GM23338 (cell line): Measurements from ENCODE around the gene SBK1. TPM values are rescaled to one million over a fixed set of nuclear protein-coding genes. Genes with fewer than 3 reads are reported as not detected.

Experiments
- ATAC-seq: fragments of 200-7000 bp; cut with Tn5 transposase; 3 replicates; pipeline ENCODE4 v1.9.1; 2020
- DNase-seq: peaks from one replicate; pipeline ENCODE4 v3.0.0-alpha.2; 2015; ENCODE audit warnings: low spot score
- H2AFZ ChIP-seq: fragments of 200-600 bp; sonication (generic); 2 replicates; pipeline ENCODE4 v1.8.0; 2016; ENCODE audit warnings: antibody characterized with exemption, mild to moderate bottlenecking, moderate library complexity
- H3F3A ChIP-seq: fragments of 200-600 bp; sonication (generic); replicated peaks from 2 replicates; pipeline ENCODE4 v1.8.0; 2017; ENCODE audit warnings: antibody characterized with exemption, mixed run types, low read depth
- H3K27ac ChIP-seq: fragments of 200-600 bp; sonication (generic); 2 replicates; pipeline ENCODE4 v1.6.1; 2016; ENCODE audit warnings: low read depth
- H3K27me3 ChIP-seq: fragments of 200-600 bp; sonication (generic); 2 replicates; pipeline ENCODE4 v1.8.0; 2016; ENCODE audit warnings: mild to moderate bottlenecking, mixed run types, moderate library complexity; ENCODE audit not compliant: insufficient read depth
- H3K36me3 ChIP-seq: fragments of 200-600 bp; sonication (generic); 2 replicates; pipeline ENCODE4 v1.8.0; 2016; ENCODE audit warnings: mild to moderate bottlenecking; ENCODE audit not compliant: insufficient read depth
- H3K4me1 ChIP-seq: fragments of 200-600 bp; sonication (generic); 2 replicates; pipeline ENCODE4 v1.8.0; 2016; ENCODE audit warnings: mild to moderate bottlenecking, moderate library complexity; ENCODE audit not compliant: insufficient read depth
- H3K4me2 ChIP-seq: fragments of 200-600 bp; sonication (generic); 2 replicates; pipeline ENCODE4 v1.7.1; 2017; ENCODE audit warnings: mixed run types
- H3K4me3 ChIP-seq: fragments of 200-600 bp; sonication (generic); 2 replicates; pipeline ENCODE4 v1.6.1; 2016; ENCODE audit warnings: mixed run types
- H3K79me2 ChIP-seq: fragments of 200-600 bp; sonication (generic); replicated peaks from 2 replicates; pipeline ENCODE4 v1.8.0; 2017; ENCODE audit warnings: mild to moderate bottlenecking; ENCODE audit not compliant: insufficient read depth
- H3K9me2 ChIP-seq: fragments of 200-600 bp; sonication (generic); 2 replicates; pipeline ENCODE4 v1.8.0; 2017; ENCODE audit not compliant: insufficient read depth
- H4K20me1 ChIP-seq: fragments of 200-600 bp; sonication (generic); replicated peaks from 2 replicates; pipeline ENCODE4 v1.8.0; 2017; ENCODE audit warnings: mild to moderate bottlenecking; ENCODE audit not compliant: insufficient read depth
- H3K27ac Mint-ChIP-seq: 2 replicates; pipeline ENCODE4 v1.8.0; 2020; ENCODE audit warnings: inconsistent platforms, mild to moderate bottlenecking, moderate library complexity, mixed read lengths
- H3K27me3 Mint-ChIP-seq: 3 replicates; pipeline ENCODE4 v1.8.0; 2022; ENCODE audit warnings: low read depth, mild to moderate bottlenecking, moderate library complexity, mixed read lengths, inconsistent platforms; ENCODE audit not compliant: insufficient read depth, poor library complexity
- H3K36me3 Mint-ChIP-seq: 3 replicates; pipeline ENCODE4 v1.8.0; 2021; ENCODE audit warnings: low read depth, mild to moderate bottlenecking, inconsistent platforms, moderate library complexity, mixed read lengths
- H3K4me1 Mint-ChIP-seq: 3 replicates; pipeline ENCODE4 v1.8.0; 2020; ENCODE audit warnings: mild to moderate bottlenecking, inconsistent platforms, mixed read lengths
- H3K4me3 Mint-ChIP-seq: 3 replicates; pipeline ENCODE4 v1.8.0; 2021; ENCODE audit warnings: moderate library complexity, mild to moderate bottlenecking, inconsistent platforms, mixed read lengths
- H3K9me3 Mint-ChIP-seq: 3 replicates; pipeline ENCODE4 v1.8.0; 2020; ENCODE audit warnings: moderate library complexity, mild to moderate bottlenecking, inconsistent platforms, mixed read lengths
- POLR2AphosphoS5 ChIP-seq: IDR thresholded peaks from 2 replicates; pipeline ENCODE4 v1.6.1; 2016; ENCODE audit warnings: antibody characterized with exemption, low read depth
- ZNF331 ChIP-seq: fragments of 250-450 bp; sonication (Bioruptor Pico); IDR thresholded peaks from 2 replicates; pipeline ENCODE4 v1.5.0; 2020; ENCODE audit warnings: low read depth, mild to moderate bottlenecking, moderate library complexity
- polyA plus RNA-seq: library from polyadenylated mRNA; unstranded; fragments of >200 nt; fragmentation: Nextera tagmentation; extraction: Ambion mirVana; gene quantifications from 2 replicates; pipeline ENCODE4 v1.2.1, GENCODE V29; 2016
- total RNA-seq: library from RNA; depleted of rRNA; stranded (reverse); fragments of >200 nt; shearing (Covaris generic); gene quantifications from 2 replicates; pipeline ENCODE4 v1.2.3, GENCODE V29; 2014
- TF ChIP-seq, protein P1 (sequence below): fragments of 250-450 bp; sonication (Bioruptor Pico); IDR thresholded peaks from 2 replicates; pipeline ENCODE4 v1.5.0; 2020; ENCODE audit warnings: mild to moderate bottlenecking, moderate library complexity

The SBK1 gene
- total and polyA plus RNA-seq, 2 experiments from 2014 or later: 23.9 to 68.1 TPM

DNA sequence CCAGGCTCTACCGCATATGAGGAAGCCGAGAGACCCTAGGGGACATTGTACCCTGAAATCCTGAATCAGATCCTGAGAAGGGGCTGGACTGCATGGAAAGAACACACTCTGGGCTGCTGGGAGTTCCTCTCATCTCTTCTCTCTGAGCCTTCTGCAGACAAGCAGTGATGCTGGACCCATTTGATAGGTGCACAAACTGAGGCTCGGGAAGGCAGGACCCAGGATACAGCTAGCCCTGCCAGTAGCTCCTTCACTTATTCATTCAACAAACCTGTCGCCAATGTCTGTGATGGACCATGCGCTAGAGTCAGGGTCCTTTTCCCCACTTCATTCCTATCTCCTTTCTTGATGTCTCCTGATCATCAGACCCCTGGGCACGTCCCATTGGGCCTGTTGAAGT, 1.9 kb downstream of the SBK1 start:
- Histone ChIP-seq H3F3A (0 out of 2 replicates have a peak, but pooled peaks cover 13% of the 10 kb centered on the region), H3K27me3 (no peaks in the 10 kb centered on the region), H3K4me1 (peaks cover 30% of the 10 kb centered on the region), H4K20me1 (peaks cover 26% of the 10 kb centered on the region), H2AFZ (no peak overlapping the region), H3K79me2 (peaks cover 85% of the 10 kb centered on the region), H3K27ac (no peak overlapping the region), H3K4me2 (peak overlapping the region; percentile 99), H3K36me3 (peaks cover 4% of the 10 kb centered on the region; the same call in 1 of the 2 replicates), H3K4me3 (peak overlapping the region; percentile 100), H3K9me2 (no peaks in the 10 kb centered on the region)
- Mint-ChIP-seq H3K27ac (no peak overlapping the region), H3K9me3 (no peaks in the 10 kb centered on the region), H3K4me3 (peak overlapping the region; percentile 98), H3K4me1 (peaks cover 54% of the 10 kb centered on the region), H3K27me3 (peaks cover 24% of the 10 kb centered on the region), H3K36me3 (peaks cover 32% of the 10 kb centered on the region)
- ATAC-seq (no peak), DNase-seq (no peak)
- TF ChIP-seq, protein P1, sequence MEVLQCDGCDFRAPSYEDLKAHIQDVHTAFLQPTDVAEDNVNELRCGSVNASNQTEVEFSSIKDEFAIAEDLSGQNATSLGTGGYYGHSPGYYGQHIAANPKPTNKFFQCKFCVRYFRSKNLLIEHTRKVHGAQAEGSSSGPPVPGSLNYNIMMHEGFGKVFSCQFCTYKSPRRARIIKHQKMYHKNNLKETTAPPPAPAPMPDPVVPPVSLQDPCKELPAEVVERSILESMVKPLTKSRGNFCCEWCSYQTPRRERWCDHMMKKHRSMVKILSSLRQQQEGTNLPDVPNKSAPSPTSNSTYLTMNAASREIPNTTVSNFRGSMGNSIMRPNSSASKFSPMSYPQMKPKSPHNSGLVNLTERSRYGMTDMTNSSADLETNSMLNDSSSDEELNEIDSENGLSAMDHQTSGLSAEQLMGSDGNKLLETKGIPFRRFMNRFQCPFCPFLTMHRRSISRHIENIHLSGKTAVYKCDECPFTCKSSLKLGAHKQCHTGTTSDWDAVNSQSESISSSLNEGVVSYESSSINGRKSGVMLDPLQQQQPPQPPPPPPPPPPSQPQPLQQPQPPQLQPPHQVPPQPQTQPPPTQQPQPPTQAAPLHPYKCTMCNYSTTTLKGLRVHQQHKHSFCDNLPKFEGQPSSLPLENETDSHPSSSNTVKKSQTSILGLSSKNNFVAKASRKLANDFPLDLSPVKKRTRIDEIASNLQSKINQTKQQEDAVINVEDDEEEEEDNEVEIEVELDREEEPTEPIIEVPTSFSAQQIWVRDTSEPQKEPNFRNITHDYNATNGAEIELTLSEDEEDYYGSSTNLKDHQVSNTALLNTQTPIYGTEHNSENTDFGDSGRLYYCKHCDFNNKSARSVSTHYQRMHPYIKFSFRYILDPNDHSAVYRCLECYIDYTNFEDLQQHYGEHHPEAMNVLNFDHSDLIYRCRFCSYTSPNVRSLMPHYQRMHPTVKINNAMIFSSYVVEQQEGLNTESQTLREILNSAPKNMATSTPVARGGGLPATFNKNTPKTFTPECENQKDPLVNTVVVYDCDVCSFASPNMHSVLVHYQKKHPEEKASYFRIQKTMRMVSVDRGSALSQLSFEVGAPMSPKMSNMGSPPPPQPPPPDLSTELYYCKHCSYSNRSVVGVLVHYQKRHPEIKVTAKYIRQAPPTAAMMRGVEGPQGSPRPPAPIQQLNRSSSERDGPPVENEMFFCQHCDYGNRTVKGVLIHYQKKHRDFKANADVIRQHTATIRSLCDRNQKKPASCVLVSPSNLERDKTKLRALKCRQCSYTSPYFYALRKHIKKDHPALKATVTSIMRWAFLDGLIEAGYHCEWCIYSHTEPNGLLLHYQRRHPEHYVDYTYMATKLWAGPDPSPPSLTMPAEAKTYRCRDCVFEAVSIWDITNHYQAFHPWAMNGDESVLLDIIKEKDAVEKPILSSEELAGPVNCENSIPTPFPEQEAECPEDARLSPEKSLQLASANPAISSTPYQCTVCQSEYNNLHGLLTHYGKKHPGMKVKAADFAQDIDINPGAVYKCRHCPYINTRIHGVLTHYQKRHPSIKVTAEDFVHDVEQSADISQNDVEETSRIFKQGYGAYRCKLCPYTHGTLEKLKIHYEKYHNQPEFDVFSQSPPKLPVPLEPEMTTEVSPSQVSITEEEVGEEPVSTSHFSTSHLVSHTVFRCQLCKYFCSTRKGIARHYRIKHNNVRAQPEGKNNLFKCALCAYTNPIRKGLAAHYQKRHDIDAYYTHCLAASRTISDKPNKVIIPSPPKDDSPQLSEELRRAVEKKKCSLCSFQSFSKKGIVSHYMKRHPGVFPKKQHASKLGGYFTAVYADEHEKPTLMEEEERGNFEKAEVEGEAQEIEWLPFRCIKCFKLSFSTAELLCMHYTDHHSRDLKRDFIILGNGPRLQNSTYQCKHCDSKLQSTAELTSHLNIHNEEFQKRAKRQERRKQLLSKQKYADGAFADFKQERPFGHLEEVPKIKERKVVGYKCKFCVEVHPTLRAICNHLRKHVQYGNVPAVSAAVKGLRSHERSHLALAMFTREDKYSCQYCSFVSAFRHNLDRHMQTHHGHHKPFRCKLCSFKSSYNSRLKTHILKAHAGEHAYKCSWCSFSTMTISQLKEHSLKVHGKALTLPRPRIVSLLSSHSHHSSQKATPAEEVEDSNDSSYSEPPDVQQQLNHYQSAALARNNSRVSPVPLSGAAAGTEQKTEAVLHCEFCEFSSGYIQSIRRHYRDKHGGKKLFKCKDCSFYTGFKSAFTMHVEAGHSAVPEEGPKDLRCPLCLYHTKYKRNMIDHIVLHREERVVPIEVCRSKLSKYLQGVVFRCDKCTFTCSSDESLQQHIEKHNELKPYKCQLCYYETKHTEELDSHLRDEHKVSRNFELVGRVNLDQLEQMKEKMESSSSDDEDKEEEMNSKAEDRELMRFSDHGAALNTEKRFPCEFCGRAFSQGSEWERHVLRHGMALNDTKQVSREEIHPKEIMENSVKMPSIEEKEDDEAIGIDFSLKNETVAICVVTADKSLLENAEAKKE: no peak
- TF ChIP-seq ZNF331 (CRISPR knock-in tag): no peak

DNA sequence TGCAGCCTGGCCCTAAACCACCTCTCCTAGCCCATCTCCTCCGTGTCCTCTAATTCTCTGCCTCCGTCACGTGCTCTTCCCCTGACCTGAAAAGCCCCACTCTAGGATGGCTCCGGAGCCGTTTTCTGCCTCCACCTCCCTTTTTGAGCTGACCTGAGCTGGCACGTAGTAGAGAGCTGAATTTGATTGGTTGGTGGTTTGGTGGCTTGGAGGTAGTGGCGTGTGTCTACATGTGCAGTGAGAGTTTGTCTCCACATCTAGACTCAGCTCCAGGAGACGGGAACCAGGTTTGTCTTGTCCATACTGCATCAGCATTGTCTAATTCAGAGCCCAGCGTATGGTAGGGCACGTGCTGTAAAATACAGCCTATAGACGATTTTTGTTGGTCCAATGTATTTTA, 3.0 kb downstream of the SBK1 start:
- Mint-ChIP-seq H3K4me3 (peak overlapping the region; percentile 98), H3K27ac (peak overlapping the region; percentile 12; the same call in 1 of the 2 replicates), H3K36me3 (peaks cover 33% of the 10 kb centered on the region), H3K4me1 (peaks cover 54% of the 10 kb centered on the region), H3K27me3 (peaks cover 26% of the 10 kb centered on the region), H3K9me3 (no peaks in the 10 kb centered on the region)
- H3K27ac ChIP-seq: 0 out of 2 replicates have a peak overlapping the region, but pooled peaks have one; percentile 32
- H3K4me3 ChIP-seq: peak overlapping the region; percentile 100
- H2AFZ ChIP-seq: no peak overlapping the region
- H3K9me2 ChIP-seq: no peaks in the 10 kb centered on the region
- H3K79me2 ChIP-seq: peaks cover 88% of the 10 kb centered on the region
- peak overlapping the region; percentile 99 for H3K4me2 ChIP-seq
- peaks cover 36% of the 10 kb centered on the region for H4K20me1 ChIP-seq
- H3K4me1 ChIP-seq: peaks cover 27% of the 10 kb centered on the region
- peaks cover 7% of the 10 kb centered on the region; the same call in 1 of the 2 replicates for H3K36me3 ChIP-seq
- no peak for DNase-seq
- no peak for ATAC-seq
- TF ChIP-seq ZNF331 (CRISPR knock-in tag): no peak
- TF ChIP-seq, protein P1: no peak
- TF ChIP-seq POLR2AphosphoS5: no peak
- H3F3A ChIP-seq: 0 out of 2 replicates have a peak, but pooled peaks cover 13% of the 10 kb centered on the region
- H3K27me3 ChIP-seq: no peaks in the 10 kb centered on the region
